Fibroblast of skin of right biceps (primary cell): ENCODE measurements around the gene TK2.
"Not testable (repeated sequence)": the region's sequence is repeated elsewhere in the genome, so short reads cannot be mapped to it uniquely, and the experiment has no call there.

Source experiments
- DNase-seq: peaks from one replicate; pipeline ENCODE4 v3.0.0-alpha.2; 2013

TK2 gene

DNA sequence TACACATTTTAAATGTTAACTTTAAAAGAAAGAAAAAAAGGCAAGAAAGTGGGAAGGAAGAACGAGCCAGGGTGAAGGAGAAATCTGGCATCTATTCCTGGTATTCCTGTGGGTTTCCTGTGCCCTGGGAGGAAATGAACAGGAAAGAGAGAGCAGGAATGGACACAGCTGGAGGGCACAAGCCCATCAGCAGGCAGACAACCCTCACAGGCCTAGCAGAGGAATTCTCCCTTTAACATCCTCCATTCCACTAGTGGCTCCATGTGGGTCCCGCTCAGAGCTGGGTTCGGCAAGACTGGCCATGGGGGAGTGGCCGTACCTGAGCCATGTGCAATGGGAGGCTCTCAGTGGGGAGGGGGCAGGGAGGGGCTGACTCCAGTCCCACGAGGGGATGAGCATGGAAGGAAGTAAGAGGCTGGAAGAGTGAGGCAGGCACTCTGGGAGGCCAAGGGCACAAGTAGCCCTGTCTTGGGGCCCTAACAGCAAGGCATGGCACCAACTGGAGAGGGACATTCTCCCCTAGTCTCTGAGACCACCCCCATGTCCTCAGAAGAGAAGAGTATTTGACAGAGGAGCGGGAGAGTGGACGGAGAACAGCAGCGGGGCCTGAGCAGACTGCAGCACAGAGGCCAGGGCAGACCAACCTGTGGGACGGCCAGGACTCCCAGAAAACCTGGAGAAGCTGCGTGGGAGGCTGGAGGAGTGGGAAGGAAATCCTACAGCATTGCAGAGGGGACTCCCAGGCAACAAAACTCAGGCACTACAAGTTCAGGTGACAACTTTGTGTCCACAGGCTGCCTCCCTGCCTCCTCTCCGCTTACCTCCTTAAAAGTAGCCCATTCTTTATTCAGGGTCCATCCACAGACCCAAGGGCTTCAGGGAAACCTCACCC lies 30.2 kb downstream of the TK2 start:
- DNase-seq, result no peak

DNA sequence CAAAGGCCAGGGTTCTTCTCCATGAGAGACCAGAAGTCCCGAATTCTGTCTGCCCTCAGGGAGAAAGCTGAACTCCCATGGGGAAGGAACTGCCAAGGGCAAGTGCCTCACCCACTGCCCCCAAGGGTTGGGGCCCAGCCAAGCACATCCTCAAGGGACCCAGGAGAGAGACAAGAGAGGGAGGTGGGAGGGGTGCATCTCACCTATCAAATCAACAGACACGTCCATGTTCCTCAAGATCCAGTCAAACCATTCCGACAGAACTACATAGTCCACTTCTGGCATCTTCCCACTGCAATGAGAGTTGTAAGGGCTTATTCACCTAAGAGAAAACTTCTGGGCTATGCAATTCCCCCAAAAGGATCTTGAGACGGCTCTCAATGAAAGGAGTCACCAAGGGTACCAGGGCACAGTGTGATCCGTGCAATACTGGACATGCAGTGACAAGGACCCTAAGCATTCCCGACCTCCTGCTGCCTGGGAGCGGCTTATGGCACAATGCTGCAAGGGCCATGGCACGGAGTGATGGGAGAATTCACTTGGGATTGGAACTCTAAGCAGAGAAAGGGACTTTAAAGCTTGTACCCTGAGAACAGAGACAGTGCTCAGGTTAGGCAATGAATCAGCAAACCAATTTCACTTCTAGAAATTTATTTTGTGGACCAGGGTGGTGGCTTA lies 32.2 kb downstream of the TK2 start:
- no peak for DNase-seq

DNA sequence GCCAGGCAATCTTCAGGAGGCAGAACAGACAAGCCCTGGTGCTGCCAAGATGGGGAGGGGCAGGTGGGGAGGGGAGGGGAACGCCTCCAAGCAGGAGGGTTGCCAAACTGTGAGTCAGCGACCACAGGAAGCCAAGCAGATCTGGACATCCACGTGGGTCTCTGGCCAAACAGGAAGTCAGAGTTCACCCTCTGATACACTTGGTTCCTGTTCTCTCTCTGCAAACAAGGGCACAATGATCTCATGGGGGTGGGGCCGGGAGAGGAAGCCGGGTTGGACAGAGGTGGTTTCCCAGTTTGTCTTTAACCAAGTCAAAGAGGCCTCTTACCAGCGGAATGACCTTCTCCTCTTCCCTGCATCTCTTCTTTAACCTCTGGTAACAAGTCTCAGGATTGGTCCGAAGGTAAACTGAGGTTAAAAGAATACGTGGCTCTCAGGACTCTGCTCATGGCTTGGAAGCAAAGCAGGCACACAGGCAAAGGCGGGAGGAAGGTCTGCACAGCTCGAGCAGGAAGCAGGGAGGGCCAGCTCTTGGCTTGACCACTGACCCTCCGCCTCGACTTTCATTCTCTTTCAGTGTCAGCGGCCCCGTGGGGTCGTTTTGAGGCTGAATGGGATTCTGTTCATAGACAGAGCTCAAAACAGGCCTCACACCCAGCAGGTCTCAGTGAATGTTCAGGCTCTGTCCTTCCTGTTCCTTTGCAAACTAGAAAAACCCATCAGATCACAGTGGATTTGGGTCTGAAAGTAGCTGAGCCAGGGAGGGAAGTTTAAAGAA lies 32.9 kb downstream of the TK2 start:
- DNase-seq, result peak; percentile 95

DNA sequence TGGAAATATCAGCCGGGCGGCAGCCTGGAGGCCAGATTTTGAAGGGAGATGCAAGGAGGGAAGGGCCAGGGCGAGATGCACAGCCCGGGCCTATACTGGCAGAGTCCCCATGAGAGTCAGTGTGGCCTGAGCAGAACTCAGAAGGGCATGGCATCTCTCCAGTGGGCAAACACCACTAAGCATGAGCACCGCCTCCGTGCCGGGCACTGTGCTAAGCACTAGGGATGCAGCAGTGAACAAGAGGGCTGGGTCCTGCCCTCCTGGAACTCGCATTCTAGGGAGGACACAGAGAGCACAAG lies 33.5 kb downstream of the TK2 start:
- DNase-seq, result no peak

DNA sequence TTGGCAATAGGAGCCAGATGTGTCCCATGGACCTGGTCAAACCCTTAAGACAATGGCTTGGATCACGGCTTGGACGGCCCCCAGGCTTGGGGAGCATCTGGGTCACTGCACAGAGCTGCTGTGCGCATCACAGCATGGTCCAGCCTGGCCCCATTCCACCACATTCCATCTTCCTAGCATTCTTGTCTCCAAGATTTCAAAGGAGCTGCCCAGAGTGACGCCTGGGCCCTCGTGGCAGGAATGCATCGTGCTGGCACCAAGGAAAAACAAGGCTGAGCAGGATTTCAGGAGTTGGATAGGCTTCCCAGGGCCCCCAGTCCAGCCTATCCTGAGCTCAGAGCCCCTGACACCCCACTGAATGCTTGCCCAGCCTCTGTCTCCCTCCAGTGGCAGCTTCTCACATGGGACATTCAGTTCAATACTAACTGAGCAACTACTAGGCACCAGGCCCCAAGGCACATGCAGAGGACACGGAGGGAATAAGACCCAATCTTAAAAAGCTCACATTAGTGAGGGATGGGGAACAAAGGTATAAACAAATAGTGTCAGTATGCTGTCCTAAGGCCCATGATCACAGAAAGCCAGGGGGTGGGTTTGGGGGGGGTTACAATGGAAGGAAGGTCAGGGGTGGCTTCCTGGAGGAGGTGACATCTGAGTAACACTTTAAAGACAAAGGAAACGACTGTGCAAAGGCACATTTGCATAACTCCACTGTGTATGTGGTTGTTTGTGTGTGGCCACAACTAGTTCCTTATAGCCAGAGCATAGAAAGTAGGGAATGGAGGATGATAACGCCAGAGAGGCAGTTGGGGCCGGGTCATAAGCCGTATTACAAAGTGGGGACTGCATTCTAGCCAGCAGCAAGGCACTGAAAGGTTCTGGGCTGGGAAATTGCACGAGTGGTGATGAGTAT lies 34.1 kb downstream of the TK2 start:
- DNase-seq, result peak; percentile 42

DNA sequence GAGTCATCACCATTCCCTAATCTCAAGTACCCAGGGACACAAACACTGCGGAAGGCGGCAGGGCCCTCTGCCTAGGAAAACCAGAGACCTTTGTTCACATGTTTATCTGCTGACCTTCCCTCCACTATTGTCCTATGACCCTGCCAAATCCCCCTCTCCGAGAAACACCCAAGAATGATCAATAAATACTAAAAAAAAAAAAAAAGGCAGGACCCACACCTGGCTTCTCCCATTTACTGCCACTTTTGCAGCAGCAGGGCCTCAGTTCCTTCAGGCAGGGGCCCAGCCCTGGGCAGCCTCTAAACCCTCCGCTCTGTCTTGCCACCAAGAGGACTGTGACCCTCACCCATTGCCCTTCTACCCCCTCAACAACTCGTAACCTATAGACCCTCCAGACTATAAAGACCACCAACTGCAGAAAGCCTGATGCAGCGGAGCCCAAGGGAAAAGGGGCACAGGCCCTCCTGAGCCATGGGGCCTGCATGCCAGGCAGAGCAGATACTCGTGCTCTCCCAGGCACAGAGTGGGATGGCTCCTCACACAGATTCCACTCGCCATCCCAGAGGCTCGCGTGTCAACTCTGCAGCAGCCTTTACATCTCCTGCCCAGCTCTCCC lies 34.8 kb downstream of the TK2 start:
- not testable (repeated sequence) for DNase-seq

DNA sequence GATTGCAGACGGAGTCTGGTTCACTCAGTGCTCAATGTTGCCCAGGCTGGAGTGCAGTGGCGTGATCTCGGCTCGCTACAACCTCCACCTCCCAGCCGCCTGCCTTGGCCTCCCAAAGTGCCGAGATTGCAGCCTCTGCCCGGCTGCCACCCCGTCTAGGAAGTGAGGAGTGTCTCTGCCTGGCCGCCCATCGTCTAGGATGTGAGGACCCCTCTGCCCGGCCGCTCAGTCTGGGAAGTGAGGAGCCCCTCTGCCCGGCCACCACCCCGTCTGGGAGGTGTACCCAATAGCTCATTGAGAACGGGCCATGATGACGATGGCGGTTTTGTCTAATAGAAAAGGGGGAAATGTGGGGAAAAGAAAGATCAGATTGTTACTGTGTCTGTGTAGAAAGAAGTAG lies 35.5 kb downstream of the TK2 start:
- DNase-seq, result not testable (repeated sequence)

DNA sequence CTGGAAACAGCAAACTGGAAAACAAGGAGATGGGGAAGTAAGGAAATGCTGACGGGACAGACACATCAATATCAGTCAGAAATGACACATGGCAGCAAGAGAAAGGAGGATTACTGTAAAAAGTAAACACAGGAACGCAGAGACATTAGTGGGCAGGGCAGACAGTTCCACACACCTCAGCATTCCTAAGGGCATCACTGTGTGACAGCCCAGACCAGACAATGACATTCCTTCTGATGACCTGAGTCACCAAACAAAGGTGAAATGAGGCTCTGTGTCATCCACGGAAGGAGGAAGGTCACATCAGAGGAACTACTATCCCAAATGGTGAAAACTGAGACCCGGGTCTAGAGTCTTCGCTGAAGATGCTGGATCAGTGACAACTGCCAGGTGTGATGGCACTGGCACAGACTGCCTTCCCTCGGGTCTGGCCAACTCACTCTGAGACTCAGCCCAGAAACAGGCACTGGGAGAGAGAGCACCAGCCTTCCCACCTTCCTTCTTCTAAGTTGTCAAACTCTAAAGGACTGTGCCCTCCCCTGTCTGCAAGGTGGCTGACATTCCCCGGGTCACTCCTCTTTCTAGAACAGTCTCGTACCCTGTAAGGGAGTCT lies 36.7 kb downstream of the TK2 start:
- no peak for DNase-seq

DNA sequence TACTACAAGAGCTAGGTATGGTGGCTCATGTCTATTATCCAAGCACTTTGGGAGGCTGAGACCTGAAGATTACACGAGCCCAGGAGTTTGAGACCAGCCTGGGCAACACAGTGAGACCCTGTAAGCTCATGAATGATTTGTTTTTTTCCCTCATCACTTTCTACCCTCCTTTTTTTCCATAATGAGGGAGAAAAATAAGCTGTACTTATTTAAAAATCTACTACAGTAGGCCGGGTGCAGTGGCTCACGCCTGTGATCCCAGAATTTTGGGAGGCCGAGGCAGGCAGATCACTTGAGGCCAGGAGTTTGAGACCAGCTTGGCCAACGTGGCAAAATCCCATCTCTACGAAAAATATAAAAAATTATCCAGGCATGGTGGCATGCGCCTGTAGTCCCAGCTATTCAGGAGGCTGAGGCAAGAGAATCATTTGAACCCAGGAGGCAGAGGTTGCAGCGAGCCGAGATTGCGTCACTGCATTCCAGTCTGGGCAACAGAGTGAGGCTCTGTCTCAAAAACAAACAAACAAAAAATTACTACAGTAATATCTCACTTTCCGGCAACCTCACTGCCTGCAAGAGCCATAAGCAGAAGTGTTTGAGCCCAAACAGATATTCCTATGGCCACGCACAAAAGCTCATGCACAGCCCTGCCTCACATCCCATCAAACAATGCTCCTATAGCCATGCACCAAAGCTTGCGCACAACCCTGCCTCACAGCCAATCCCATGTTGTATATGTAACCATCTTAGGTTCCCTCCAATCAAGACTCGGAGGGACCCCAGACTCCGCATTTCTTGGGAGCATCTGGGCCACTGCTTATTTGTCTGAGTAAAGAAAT lies 37.4 kb downstream of the TK2 start:
- no peak for DNase-seq

DNA sequence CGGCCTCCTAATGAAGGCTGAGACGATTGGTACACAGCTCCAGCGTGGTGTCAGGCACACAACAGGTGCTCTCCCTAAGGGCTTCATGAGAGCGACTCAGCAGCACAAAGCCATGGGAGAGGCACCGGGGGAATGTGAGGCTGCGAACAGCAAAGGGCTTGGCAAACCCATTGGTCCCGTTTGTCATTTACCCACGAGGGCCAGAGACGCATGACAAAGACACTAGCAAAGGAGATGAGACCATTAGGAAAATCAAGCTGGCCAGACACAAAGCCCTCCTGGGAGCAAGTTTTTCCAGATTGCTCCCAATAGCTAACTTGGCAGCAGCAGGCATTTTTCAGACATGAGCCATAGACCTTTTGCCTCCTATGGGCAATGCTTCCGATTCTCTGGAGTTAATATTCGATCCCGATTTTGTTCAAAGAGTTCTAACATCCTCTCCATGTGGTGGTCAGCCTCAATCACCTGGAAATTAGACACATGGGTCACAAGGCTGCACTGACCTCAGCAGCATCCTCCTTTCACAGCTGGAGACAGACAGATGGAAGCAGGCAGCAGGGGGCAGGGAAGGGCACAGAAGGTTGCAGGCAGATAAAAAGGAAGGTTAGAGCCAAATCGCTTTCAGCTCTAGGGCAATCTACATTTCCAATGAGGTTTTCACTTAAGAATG lies 38.2 kb downstream of the TK2 start:
- DNase-seq, result peak; percentile 79

DNA sequence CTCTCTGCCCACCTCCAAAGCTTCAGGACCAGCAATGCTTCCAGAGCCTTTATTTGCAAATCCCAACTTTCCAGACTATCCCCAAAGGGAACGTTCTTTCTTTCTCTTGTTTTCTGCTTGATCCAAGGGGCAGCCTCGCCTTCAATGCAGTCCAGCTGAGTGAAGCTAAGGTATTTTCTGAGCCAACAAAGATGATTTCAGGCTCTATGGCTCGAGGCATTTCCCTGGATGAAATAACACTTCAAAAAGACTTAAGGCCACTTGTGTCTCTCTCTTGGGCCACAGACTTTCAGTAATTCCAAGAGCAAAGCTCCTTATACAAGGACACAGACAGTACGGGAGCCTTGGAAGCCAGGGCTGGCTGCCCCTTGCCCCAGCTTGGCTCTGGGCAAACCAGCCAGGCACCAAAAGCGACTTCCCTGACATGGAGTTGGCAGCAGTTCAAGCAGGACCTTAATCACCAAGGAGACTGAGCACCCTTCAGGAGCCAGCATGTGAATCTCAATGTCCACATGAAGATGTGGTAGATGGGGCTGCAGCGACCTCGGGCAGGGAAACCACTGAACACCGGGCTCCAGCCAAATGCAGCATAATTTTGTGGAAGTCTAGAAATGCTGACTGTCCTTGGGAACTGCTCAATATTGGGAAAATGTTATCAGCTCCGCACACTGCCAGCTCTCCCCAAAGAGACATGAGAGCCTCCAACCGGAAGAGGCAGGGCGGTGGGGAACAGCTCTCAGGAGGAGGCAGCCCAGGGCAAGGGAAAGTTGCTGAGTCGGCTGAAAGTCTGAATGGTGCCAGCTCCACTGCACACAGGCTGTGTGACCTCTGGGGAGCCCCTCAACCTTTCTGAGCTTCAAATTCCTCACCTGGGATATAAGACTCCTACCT lies 39.0 kb downstream of the TK2 start:
- no peak for DNase-seq

DNA sequence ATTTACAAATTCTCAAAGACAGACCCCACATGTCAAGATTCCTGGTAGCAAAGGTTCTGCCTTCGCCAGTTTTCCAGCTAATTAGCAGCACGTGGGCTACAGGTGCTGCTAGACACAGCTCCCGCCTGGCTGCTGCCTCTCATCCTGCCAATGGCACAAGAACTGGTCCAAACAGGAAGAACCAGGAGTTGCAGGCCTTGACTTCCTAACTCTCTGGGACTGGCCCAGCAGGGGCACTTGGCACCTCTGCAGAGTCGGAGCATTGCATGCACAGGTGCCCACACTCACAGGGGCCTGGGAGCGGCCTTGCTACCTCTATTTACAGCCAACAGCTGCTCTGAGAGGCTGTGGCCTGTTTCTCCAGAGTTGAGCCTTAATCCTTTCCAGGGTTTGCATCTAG lies 39.6 kb downstream of the TK2 start:
- no peak for DNase-seq

DNA sequence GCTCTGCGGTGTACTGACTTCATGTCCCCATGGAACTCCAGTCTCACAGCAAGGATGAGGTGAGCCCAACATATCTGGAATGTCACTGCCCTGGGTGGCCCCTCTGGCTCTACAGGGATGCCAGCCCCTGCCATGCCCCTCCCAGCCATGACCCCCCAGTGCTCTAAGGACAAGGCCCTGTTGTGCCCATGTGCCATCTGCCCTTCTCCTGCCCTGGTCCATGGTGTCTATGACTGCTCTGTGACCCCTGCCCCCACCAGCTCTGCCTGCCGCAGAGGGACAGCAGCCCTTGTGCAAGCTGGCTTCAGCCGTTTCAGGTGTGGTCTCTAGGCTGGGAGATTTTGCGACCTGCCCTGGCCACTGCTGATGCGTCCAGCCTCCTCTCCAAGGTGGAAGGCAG lies 40.3 kb downstream of the TK2 start:
- DNase-seq, result no peak

DNA sequence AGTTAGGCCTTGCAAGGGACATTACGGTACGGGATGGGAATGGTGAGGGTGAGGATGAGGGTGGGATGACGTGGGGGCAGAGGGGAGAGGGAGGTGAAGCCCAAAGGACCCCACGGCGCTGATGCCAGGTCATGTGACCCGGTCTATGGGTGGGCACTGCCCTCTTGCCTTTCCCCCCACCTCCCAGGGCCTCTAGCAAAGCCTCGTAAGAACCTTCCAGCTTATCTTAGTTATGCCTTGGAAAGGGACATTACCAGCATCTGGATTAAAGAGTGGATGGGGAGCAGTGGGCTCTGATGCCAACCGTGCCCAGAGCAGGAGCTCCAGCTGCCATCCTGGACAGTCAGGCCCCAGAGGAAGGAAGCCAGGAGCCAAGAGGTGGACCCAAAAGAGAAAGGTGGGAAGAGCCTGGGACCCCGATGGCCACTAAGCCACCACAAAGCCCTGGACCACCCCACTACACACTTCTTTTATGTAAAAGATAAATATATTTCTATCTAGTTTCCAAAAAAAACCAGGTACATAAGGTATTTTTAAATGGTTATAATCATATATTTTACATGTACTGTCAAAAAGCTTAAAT lies 40.9 kb downstream of the TK2 start:
- DNase-seq, result no peak

DNA sequence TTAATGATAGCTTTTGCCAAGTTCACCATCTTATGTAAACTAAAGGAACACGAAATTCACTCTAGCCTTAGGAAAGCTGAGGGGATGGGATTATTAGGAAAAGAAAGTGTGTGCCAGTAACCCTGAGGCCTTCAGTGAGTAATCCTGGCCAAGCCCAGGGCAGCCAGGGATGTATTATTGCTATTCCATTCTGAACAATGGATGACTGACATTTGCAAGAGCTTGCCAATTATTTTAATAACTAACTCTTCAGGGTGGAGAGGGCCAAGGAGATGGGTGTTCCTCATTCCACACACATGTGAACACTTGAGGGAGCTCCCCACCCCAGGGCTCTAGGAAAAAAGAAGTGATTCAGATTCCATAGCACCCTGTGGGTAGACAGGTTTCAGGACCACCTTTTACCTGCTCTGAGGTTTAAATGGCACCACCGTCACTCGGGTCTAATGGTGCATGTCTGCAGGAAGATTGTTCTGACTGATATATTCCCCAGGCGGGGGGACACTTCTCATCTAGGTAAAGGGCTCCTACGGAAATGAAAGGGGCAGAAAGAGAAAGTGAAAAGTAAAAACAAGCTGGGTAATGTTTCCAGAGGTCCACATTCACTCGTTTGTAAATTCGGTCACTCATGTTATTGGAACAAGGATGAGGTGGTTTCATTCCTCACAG lies 41.5 kb downstream of the TK2 start:
- no peak for DNase-seq

DNA sequence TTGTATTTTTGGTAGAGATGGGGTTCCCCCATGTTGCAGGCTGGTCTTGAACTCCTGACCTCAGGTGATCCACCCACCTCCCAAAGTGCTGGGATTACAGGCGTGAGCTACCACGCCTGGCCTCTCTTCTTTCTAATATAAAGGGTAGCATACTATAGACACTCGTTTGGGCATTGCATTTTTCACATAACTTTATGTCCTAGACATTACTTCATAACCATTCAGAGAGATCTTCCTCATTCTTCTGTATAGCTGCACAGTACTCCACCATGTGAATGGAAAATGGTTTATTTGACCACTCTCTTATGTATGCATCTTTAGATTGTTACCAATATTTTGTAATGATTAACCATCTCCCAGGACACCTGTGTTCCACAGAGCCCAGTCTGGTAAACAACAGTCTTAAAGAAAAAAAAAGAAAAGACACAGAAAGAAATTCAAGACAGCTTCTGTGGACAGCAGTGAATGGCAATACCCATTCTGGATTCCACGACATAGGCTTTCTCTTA lies 42.1 kb downstream of the TK2 start:
- DNase-seq, result no peak

DNA sequence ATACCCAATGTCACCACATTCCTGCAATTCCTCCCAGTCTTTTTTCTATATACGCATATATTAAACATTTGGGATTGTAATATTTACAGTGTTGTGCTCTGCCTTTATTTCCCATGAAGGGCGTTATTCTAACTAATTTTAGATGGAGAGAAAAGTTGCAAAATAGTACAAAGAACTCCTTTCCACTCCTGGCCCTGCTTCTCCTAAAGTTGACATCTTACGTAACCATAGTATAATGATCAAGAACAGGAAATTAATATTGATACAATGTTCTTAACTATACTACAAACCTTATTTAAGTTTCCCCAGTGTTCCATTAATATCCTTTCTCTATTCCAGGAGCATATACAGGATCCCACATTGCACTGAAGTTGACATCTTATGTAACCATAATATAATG lies 46.3 kb downstream of the TK2 start:
- DNase-seq, result no peak

DNA sequence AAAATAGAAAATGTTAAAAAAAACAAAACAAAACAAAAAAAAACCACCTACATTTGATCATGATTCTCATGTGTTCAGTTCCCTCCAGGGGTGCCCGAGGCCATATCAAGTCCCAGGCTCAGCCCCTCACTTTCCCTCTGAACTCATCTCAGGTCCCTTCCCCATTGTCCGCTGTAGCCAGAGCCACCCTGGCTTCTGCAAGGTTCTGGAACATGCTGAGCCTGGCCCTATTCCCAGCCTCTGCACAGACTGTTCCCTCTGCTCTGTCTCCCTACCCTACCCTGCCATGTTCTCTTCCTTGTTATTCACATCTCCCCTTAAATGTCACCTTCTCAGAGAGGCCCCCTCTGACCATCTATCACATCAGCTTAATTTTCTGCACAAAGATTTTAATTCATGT lies 46.9 kb downstream of the TK2 start:
- DNase-seq, result no peak
